Measurements from ENCODE around the gene AKAP17A. TPM values are rescaled to one million over a fixed set of nuclear protein-coding genes. Genes with fewer than 3 reads are reported as not detected.
"Not testable (repeated sequence)": the region's sequence is repeated elsewhere in the genome, so short reads cannot be mapped to it uniquely, and the experiment has no call there.

Gene AKAP17A
- total and polyA plus RNA-seq, 3 donors from 2014 or later = 39.7 to 113 (median 108) TPM

DNA sequence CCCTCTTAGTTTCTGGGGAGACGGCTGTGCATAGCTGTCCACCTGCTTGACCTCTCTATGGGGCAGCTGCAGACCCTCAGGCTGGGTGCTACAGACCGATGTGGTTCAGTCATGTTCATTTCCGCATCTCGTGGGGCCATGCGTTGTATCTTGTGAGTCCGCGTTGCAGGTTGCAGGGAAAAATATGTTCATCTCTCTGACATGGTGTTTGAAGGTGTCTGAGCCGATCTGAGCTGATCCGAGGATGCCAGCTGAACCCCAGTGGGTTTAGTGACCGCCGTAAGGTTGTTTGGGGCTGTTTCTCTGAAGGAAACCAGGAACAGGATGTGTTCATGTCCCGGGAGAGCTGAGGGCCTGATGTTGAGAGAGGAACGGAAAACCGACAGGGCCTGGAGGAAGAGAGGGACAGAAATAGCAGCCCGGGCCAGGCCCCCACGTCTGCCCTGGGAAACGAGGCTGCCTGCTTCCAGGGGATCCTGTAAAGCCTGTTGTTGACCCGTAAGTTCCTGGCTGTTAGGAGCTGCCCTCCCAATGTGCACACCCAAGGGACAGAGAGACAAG lies 44.6 kb upstream of the AKAP17A start:
- no peak overlapping the region for H3K27ac ChIP-seq
- H3K9me3 ChIP-seq = no peaks in the 10 kb centered on the region
- H3K4me1 ChIP-seq = no peaks in the 10 kb centered on the region
- no peak for DNase-seq
- WGBS, 2 donors = 58 to 77% methylated on average over 13 to 18 of the region's 18 CpGs
- no peaks in the 10 kb centered on the region for H3K27me3 ChIP-seq
- H3K4me3 ChIP-seq = no peak overlapping the region
- intact Hi-C loops (cut with DNase I; ENCODE audit: low total_unique reads) = loop anchor here (5.0 kb wide), 1 partner anchor 74 kb away; no protein-coding TSS in a partner anchor
- no peak for TF ChIP-seq POLR2A (IDR thresholded peaks at IDR 0.05)
- TF ChIP-seq, protein P1, sequence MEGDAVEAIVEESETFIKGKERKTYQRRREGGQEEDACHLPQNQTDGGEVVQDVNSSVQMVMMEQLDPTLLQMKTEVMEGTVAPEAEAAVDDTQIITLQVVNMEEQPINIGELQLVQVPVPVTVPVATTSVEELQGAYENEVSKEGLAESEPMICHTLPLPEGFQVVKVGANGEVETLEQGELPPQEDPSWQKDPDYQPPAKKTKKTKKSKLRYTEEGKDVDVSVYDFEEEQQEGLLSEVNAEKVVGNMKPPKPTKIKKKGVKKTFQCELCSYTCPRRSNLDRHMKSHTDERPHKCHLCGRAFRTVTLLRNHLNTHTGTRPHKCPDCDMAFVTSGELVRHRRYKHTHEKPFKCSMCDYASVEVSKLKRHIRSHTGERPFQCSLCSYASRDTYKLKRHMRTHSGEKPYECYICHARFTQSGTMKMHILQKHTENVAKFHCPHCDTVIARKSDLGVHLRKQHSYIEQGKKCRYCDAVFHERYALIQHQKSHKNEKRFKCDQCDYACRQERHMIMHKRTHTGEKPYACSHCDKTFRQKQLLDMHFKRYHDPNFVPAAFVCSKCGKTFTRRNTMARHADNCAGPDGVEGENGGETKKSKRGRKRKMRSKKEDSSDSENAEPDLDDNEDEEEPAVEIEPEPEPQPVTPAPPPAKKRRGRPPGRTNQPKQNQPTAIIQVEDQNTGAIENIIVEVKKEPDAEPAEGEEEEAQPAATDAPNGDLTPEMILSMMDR (IDR thresholded peaks at IDR 0.05) = no peak
- no peaks in the 10 kb centered on the region for H3K36me3 ChIP-seq (ENCODE audit: low read depth, missing control alignments)

DNA sequence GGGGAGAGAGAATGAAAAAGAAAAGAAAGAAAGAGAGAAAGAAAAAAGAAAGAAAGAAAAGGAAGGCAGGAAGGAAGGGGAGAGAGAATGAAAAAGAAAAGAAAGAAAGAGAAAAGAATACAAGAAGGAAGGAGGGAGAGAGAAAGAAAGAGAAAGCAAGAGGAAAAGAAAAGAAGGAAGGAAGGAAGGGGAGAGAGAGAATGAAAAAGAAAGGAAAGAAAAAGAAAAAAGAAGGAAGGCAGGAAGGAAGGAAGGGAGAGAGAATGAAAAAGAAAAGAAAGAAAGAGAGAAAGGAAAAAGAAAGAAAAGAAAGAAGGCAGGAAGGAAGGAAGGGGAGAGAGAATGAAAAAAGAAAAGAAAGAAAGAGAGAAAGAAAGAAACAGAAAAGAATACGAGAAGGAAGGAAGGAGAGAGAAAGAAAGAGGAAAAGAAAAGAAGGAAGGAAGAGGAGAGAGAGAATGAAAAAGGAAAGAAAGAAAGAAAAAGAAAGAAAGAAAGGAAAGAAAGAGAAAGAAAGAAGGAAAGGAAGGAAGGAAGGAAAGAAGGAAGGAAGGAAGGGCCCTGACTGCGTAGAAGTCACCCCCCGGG lies 39.4 kb upstream of the AKAP17A start:
- intact Hi-C loops (cut with DNase I; ENCODE audit: low total_unique reads) = no loop called here
- Histone ChIP-seq H3K27ac (no peak overlapping the region), H3K36me3 (ENCODE audit: low read depth, missing control alignments) (no peaks in the 10 kb centered on the region), H3K27me3 (no peaks in the 10 kb centered on the region), H3K4me3 (no peak overlapping the region), H3K9me3 (no peaks in the 10 kb centered on the region), H3K4me1 (no peaks in the 10 kb centered on the region)
- no peak for DNase-seq
- TF ChIP-seq, protein P1 (IDR thresholded peaks at IDR 0.05) = no peak
- no peak for TF ChIP-seq POLR2A (IDR thresholded peaks at IDR 0.05)
- 93 to 96% methylated on average over 3 of the region's 3 CpGs for WGBS, 2 donors

DNA sequence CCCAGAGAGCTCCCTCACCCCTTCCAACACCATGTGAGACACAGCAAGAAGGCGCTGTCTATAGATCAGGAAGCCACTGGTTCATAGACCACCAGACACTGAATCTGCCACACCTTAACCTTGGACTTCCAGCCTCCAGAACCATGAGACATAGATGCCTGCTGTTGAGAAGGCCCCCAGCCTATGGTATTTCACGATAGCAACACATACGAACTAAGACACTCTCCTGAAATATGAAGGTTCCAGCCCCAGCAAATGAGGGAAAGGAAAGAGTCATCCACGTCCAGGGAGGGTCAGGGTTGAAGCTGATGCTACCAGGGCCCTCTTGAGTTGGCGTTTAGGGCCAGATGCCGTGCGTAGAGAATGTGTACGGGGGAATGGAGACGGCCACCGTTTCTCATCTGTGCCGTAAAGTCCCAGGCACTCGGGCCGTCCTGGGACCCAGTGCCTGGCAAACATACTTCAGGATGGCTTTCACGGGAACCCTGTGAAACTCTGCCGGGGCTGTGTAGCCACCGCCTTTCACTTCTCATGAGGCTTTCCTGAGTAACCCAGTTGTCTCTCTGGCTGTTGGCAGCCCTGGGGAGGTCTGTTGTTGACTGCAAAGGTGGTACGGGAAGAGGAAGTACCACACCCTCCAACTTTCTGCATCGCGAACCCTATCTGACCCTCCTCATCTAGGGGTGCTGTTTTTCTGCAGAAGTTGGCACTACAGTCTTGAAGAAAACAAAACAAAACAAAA lies 36.8 kb upstream of the AKAP17A start:
- H3K4me1 ChIP-seq = no peaks in the 10 kb centered on the region
- intact Hi-C loops (cut with DNase I; ENCODE audit: low total_unique reads) = no loop called here
- TF ChIP-seq, protein P1 (IDR thresholded peaks at IDR 0.05) = no peak
- no peak for TF ChIP-seq POLR2A (IDR thresholded peaks at IDR 0.05)
- H3K27me3 ChIP-seq = no peaks in the 10 kb centered on the region
- H3K27ac ChIP-seq = no peak overlapping the region
- H3K9me3 ChIP-seq = no peaks in the 10 kb centered on the region
- DNase-seq = no peak
- no peaks in the 10 kb centered on the region for H3K36me3 ChIP-seq (ENCODE audit: low read depth, missing control alignments)
- WGBS, 2 donors = 84 to 88% methylated on average over 7 to 19 of the region's 19 CpGs
- H3K4me3 ChIP-seq = no peak overlapping the region

DNA sequence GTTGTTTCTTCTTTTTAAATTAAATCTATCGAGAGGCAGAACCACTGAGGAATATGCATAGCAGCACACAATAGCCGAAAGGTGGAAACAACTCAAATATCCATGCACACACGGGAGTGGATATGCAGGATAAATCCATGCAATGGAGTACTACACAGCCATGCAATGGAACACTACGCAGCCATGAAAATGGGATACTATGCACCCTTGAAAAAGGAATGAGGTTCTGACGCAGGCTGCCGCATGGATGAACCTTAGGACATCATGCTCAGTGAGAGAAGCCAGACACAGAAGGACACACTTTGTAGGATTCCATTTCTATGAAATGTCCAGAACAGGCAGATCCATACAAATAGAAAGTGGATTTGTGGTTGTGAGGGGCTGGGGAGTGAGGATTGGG lies 36.0 kb upstream of the AKAP17A start:
- Histone ChIP-seq H3K9me3 (no peaks in the 10 kb centered on the region), H3K27me3 (no peaks in the 10 kb centered on the region), H3K4me3 (no peak overlapping the region), H3K27ac (no peak overlapping the region), H3K4me1 (no peaks in the 10 kb centered on the region), H3K36me3 (ENCODE audit: low read depth, missing control alignments) (no peaks in the 10 kb centered on the region)
- intact Hi-C loops (cut with DNase I; ENCODE audit: low total_unique reads) = no loop called here
- 94% methylated on average over 6 of the region's 6 CpGs for WGBS, 2 donors
- no peak for TF ChIP-seq POLR2A (IDR thresholded peaks at IDR 0.05)
- TF ChIP-seq, protein P1 (IDR thresholded peaks at IDR 0.05) = no peak
- DNase-seq = no peak

DNA sequence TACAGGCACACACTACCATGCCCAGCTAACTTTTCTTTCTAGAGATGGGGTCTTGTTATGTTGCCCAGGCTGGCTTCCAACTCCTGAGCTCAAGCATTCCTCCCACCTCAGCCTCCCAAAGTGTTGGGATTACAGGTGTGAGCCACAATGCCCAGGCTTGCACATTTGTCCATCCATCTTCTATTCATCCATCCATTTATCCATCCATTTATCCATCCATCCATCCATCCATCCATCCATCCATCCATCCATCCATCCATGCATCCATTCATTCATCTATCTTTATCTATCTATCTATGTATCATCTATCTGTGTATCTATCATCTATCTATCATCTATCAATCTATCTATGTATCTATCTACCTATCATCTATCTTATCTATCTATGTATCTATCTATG lies 34.0 kb upstream of the AKAP17A start:
- DNase-seq; H3K27ac ChIP-seq; H3K27me3 ChIP-seq; H3K4me3 ChIP-seq; H3K9me3 ChIP-seq; intact Hi-C loops (cut with DNase I; ENCODE audit: low total_unique reads); H3K4me1 ChIP-seq; H3K36me3 ChIP-seq (ENCODE audit: low read depth, missing control alignments): not testable (repeated sequence)
